Ishikawa (cell line): Measurements from ENCODE around the gene KRT31.

Experiments
- CREB1 ChIP-seq: IDR thresholded peaks from 2 replicates; pipeline ENCODE4 v1.6.1; 2012; ENCODE audit warnings: low read depth
- EP300 ChIP-seq: IDR thresholded peaks from 2 replicates; pipeline ENCODE4 v1.6.1; 2012; ENCODE audit warnings: borderline replicate concordance
- NFIC ChIP-seq: IDR thresholded peaks from 2 replicates; pipeline ENCODE4 v1.6.1; 2012
- TAF1 ChIP-seq: IDR thresholded peaks from 2 replicates; pipeline ENCODE4 v1.6.1; 2012; ENCODE audit warnings: low read depth, mild to moderate bottlenecking
- TEAD4 ChIP-seq: IDR thresholded peaks from 2 replicates; pipeline ENCODE4 v1.6.1; 2012
- YY1 ChIP-seq: IDR thresholded peaks from 2 replicates; pipeline ENCODE4 v1.6.1; 2012; ENCODE audit warnings: low read depth

DNA sequence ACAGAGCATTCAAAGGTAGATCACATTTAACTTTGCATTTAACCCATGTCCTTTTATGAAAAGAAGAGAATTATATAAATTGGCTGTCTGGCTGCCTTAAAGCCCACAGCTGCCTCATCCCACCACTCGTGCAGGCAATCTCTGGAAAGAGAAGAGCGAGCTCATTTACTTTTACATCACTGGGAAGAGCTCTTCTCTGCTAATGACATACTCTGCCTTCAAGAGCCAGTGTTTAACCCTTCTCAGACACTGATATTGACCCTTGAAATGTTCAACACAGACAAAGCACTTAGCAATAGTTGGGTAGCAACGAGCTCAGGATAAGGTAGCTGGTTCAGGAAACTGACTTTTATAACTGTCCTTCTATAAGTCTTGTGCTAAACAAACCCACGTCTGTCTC lies 36.6 kb upstream of the KRT31 start:
- no peak for TF ChIP-seq NFIC
- TF ChIP-seq TEAD4, result no peak
- no peak for TF ChIP-seq YY1
- no peak for TF ChIP-seq TAF1
- no peak for TF ChIP-seq CREB1
- TF ChIP-seq EP300, result no peak
